Measurements from ENCODE around the gene L3MBTL2. TPM values are rescaled to one million over a fixed set of nuclear protein-coding genes. Genes with fewer than 3 reads are reported as not detected.

Gene L3MBTL2
- total and polyA plus RNA-seq, 4 donors, result 8.7 to 17.4 (median 12.3) TPM

- no peak for DNase-seq (ENCODE audit: low spot score)
- Histone ChIP-seq H3K27ac (ENCODE audit: low read depth in 1 of 2, low read length in 2 of 2) (peak overlapping the region; percentile 40 to 53), H3K9me3 (ENCODE audit: control insufficient read depth in 4 of 4, low read length in 3 of 4) (no peaks in the 10 kb centered on the region), H3K27me3 (ENCODE audit: control insufficient read depth in 4 of 4, insufficient read depth in 4 of 4, low read length in 3 of 4) (no peaks in the 10 kb centered on the region), H3K4me3 (ENCODE audit: low read depth in 1 of 3, low read length in 3 of 3) (no peak overlapping the region), H3K36me3 (ENCODE audit: control insufficient read depth in 4 of 4, insufficient read depth in 3 of 4, low read depth in 1 of 4, low read length in 3 of 4) (peaks cover 10 to 43% (median 18%) of the 10 kb centered on the region in 4 donors), H3K9ac (ENCODE audit: low read depth in 1 of 2, low read length in 2 of 2) (no peak overlapping the region), H3K4me1 (ENCODE audit: control insufficient read depth in 4 of 4, insufficient read depth in 4 of 4, low read length in 3 of 4) (peaks cover 5 to 19% (median 11%) of the 10 kb centered on the region in 4 donors)
- 51% methylated on average over 7 of the region's 7 CpGs for WGBS
- TF ChIP-seq HNF4G (IDR thresholded peaks at IDR 0.05) (peak; percentile 87), YY1 (IDR thresholded peaks at IDR 0.05) (no peak), FOXA1 (IDR thresholded peaks at IDR 0.05) (no peak), MAX (IDR thresholded peaks at IDR 0.05) (no peak), ZBTB33 (IDR thresholded peaks at IDR 0.05) (no peak), RAD21 (IDR thresholded peaks at IDR 0.05) (peak in 1 of 2 donors; percentile 62), CTCF (IDR thresholded peaks at IDR 0.05; ENCODE audit: low read depth, low read length, missing input control) (no peak), RXRA (IDR thresholded peaks at IDR 0.05) (peak; percentile 90 to 93), EGR1 (IDR thresholded peaks at IDR 0.05; ENCODE audit: low read depth in 2 of 2) (peak in 1 of 2 donors; percentile 24), HNF4A (conservative IDR thresholded peaks at IDR 0.05) (peak; percentile 92 to 93), GABPA (IDR thresholded peaks at IDR 0.05 in 1 of 2, conservative IDR thresholded peaks at IDR 0.05 in 1 of 2) (no peak), JUND (IDR thresholded peaks at IDR 0.05) (peak in 1 of 2 donors; percentile 31), NR2F2 (IDR thresholded peaks at IDR 0.05) (peak; percentile 58), TAF1 (conservative IDR thresholded peaks at IDR 0.05) (no peak), FOXA2 (IDR thresholded peaks at IDR 0.05) (no peak), SP1 (IDR thresholded peaks at IDR 0.05) (peak; percentile 98), REST (IDR thresholded peaks at IDR 0.05) (no peak), ATF3 (IDR thresholded peaks at IDR 0.05) (no peak)
Measured at GRCh38 chr22:41223535-41223934, 18.4 kb downstream of the L3MBTL2 start.
